Activated CD4-positive, alpha-beta T cell treated with anti-CD3 and anti-CD28 coated beads, Interleukin-2, amount 50 U/mL, for 16 hours (primary cell): Measurements from ENCODE around the gene ZNF367.
"Not testable (repeated sequence)": the region's sequence is repeated elsewhere in the genome, so short reads cannot be mapped to it uniquely, and the experiment has no call there.

ENCODE experiments used
- DNase-seq: peaks from one replicate; pipeline ENCODE4 v3.0.0-alpha.2; 2020

Gene ZNF367

DNA sequence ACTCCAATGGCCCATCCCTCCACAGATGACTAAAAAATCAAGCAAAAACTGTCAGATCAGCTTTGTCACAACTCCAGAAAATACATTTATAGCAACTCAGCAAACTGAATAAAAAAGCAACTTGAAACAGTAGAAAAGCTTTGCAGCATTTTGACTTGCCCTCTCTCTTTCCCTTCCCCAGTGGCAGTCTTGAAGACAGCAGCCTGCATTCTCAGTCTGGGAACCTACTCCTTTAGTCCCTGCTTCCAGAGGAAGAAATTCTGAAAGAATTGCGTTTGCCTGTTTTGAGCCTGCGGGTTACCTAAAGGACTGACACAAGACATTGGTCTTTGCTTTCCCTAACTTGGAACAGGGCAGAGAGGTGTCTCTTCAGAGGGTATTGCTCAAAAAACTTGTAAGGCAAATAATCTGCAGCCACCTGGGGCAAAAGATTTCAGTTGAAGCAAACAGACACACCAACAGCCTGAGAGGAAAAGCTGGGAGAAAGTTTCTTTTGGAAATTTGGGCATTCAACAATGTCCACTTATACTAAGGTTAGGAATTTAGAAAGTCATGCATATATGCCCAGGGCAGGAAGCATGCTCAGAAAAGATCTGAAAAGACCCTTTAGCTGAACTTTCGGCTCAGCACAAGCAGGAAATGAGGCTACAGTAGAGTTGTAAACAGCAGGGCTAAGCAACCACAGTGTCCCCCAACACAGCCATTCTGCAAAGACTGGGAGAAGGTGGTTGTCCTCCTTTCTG is 19.4 kb downstream of the ZNF367 start:
- no peak for DNase-seq

DNA sequence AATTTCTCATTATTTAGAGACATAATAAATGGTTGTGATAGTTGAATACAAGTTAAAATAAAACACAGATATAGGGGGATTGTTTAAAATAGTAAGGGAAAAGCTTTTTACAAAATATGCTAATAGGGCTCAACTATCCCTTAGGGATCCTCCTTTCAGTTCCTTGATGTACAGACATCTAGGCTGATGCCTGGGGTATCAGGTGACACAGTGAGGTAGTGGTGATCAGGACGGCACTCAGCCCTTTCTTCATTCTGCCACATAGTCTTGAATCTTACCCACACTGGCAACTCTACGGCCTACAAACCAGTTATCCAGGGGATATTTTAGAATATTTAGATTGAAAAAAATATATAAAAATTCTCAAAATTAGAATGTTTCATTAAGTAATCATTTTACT is 22.2 kb downstream of the ZNF367 start:
- DNase-seq, result no peak

DNA sequence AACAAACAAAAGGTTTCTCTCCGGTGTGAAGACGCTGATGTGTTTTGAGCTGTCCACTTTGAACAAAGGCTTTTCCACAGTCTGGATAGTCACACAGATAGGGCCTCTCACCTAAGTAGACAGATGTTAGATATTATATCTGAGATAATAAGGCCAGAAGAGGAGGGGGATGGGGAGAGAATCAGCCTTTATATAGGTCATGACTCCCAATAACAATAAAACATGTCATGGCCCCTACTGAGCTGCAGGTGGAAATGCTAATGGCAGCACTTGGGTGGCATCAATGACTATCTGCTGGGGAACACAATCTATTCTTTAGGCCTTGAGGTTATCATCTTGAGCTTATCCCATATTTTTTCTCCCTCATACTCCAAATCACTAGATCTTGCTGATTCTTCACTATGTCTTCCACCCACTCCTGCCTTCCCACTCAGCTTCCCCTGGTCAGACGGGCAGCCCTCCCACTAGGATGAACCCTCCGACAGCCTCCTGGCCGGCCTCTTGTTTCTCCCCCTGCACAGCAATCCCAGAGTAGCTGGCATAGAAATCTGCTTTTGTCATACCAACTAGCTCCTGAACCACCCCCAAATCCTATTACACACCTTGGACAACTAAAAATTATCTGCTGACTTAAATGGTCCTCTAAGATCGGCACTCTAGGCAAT is 23.2 kb downstream of the ZNF367 start:
- no peak for DNase-seq

DNA sequence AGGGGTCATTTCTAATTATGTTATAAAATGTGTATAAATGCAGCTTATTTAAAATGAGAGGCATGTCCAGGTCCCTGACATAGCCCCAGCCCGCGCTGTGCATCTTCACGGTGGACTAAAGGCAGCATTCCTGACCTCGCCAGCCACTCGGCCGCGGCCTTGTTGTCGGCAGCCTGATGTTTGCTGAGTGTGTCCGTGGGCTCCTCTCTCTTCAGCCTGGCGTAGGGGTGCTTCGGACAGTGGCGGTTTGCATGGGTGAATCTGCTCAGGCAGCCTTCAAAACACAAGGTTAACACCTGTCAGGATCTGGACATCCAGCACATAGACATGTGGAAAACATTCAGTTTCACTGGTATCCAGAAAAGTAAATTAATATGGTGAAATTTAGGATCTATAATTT is 25.9 kb downstream of the ZNF367 start:
- DNase-seq, result no peak

DNA sequence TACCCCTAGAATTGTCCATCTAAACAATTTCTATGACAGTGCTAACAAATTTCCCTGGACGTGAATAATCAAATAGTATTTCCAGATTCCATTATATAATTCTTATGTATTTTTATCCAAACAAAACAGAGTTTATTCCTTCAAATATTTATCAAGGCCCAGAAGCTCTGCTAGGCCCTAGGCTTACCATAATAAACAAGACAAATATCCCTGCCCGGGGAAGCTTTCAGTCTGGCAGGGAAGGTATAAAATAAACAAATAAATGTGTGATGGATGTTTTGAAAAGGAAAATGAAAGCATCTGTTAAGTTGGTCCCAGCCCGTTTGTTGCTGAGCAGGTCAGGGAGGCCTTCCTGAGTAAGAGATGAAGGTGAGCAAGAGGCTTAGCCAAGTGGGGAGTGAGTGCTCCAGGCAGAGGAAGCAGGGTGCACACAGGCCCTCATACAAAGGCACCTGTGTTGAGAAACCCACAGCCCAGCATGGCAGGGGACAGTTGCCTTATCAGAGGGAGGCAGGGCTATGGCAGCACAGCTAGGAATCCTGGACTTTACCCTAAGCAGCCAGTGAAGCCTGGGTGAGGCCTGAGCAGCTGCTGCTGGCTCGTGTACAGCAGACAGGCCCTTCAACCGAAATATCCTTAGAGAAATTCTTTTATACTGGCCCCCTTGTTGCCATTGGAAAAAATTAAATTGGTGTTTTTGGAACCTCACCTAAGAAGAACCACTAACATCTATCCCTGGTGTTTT is 27.0 kb downstream of the ZNF367 start:
- no peak for DNase-seq

DNA sequence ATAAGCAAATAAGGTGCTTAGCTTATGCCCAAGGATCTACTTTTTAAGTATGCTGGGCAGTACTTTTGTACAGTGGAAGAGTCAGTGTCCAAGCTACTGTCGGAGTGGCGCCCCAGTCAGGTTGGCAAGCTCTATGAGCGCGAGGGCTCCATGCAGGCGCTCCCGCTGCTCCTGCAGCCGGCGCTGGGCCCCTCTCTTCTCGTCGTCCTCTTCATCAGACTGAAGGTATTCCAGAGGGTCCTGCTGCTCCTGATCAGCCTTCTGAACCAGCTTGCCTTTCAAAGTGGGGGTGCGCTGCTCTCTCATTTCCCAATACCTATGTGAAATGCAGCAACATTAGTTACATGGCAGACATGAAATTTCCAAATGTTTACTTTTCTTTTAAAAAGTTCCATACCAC is 30.0 kb downstream of the ZNF367 start:
- no peak for DNase-seq

DNA sequence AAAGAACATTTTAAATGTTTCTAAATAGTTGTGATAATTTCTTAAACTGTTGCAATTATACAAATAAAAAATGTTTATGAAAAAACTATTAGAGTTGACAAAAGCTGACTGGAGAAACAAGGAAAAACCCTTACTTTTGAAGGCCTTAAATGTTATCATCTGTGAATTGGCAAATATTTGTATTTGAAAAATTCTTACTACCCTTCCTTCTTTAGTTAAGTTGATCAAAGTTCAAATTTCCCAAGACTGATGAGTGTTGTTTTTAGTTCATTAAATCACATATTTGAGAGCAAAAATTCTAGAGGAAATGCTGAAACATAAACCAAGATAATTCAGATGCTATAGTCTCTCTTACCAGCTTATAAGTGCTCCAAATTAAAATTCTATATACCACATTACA is 32.0 kb downstream of the ZNF367 start:
- no peak for DNase-seq

DNA sequence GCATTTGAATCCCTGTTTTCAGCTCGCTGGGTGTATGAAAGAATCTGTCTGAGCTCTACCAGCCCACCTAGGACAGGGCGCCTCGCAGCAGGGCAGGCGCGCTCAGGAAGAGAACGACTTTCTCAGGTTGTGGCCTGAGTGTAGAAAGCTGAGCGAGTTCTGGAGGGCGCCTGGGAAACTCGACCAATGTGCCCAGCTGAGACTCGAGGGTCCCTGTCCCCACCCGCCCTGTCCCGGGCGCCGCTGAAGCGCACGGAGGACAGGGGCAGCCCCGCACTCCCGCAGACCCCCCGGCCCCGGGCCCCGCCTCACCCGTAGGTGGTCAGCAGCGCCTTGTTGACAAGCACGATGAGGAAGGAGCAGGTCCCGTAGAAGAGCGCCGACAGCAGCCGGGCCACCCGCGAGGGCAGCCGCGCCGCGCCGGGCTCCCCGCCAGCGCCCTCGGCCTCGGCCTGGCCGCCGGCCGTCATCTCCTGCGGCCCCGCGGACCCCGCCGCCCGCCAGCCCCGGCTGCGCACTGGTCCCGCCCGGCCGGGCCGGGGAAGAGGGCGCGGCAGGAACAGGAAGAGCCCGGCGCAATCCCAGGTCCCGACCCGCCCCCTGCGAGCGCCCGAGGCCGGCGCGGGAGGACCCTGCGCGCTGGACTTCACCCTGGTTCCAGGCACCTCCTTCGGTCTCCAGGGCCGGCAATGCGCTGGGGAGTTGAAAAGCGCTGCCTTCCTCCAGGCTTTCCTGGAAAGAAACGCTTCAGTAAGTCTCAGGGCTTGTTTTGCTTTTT is 34.8 kb downstream of the ZNF367 start, which contains the start of gene SLC35D2:
Gene SLC35D2 (minus strand): TSS at position 547 of the 778 bp plus-strand sequence. CDS start 77 bp downstream, at position 470.
- DNase-seq, result no peak

DNA sequence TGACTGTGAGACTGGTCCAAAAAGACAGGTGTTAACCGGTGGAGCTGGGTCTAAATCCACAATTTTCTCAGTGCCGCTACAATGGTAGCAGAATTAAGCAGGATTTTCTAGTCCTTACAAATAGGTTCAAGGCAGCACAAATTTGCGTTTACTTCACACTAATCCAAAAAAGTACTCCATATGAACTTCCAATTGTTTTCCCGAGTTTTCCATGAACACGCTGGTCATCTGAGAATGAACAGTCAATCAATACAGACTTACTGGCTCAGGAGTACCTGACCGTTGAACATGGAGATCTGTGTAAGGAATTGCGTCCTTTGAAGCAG is 35.4 kb downstream of the ZNF367 start:
- no peak for DNase-seq

DNA sequence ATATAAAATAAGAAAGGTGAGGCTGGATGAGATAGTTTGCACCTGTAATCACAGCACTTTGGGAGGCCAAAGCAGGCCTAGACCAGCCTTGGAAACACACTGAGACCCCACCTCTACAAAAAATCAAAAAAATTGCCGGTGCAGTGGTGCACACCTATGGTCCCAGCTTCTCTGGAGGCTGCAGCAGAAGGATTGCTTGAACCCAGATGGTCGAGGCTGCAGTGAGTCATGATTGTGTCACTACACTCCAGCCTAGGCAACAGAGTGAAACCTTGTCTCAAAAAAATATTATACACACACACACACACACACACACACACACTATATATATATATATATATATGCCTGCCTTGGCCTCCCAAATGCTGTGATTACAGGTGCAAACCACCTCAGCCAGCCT is 36.0 kb downstream of the ZNF367 start:
- DNase-seq, result no peak

DNA sequence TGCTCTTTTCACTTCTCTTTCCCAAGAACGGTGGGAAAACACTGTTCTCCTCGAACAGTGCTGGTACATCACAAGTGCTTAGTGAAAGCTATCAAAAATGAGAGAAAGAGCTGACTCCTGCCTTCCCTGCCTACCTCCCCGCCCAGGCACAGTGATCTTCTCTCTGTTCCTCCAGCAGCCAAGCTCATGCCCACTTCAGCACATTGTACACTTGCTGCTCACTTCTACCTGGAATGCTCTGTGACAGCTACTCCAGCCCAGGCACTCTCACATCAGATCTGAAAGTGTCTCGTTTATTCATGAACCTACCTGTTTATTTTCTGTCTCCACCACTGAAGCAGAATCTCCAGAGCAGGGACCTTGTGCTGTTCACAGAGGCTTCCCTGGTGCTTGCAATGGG is 36.5 kb downstream of the ZNF367 start:
- DNase-seq, result no peak

DNA sequence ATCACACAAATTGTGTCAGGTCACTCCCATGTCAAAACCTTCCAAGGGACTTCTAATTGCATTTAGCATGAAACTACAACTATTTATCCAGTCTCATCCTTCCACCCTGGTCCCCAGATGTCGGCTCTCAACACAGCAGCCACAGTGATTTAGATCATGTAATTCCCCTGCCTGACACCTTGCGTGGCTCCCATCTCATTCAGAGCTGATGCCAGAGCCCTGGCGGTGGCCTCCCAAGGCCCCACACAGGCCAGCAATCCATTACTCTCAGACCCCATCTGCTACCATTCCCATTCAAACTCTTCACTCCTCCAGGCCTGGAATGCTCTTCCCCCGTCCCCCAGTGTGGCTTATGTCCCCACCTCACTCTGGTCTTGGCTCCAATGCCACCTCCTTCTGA is 37.0 kb downstream of the ZNF367 start:
- no peak for DNase-seq

DNA sequence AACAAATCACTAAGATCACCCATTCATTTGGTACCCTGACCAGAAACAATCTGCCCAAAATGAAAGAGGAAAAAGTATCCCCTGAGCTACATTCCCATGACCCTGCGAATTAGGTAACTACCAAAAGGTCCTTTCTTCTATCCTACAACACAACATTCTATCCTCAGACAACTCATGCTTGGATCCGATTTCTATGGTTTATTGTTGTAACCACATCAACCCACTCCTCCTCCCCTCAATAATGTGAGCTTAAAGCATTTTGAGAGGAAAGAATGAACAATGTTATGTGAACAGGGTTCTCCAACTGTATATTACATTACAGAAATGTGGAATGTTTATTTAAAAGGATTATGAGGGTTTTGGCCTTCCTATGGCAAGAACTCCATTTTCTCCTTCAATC is 38.7 kb downstream of the ZNF367 start:
- DNase-seq, result no peak

DNA sequence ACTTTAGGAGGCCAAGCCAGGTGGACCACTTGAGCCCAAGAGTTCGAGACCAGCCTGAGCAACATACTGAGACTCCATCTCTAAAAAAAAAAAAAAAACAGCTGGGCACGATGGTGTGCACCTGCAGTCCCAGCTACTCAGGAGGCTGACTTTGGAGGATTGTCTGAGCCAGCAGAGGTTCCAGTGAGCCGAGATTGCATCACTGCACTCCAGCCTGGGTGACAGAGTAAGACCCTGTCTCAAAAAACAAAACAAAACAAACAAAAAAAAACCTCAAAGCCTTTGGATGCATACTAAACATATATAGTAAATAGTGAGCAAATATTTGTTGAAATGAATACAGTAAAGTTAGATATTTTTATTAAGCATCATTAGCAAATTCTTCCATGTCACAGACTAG is 40.0 kb downstream of the ZNF367 start:
- no peak for DNase-seq

DNA sequence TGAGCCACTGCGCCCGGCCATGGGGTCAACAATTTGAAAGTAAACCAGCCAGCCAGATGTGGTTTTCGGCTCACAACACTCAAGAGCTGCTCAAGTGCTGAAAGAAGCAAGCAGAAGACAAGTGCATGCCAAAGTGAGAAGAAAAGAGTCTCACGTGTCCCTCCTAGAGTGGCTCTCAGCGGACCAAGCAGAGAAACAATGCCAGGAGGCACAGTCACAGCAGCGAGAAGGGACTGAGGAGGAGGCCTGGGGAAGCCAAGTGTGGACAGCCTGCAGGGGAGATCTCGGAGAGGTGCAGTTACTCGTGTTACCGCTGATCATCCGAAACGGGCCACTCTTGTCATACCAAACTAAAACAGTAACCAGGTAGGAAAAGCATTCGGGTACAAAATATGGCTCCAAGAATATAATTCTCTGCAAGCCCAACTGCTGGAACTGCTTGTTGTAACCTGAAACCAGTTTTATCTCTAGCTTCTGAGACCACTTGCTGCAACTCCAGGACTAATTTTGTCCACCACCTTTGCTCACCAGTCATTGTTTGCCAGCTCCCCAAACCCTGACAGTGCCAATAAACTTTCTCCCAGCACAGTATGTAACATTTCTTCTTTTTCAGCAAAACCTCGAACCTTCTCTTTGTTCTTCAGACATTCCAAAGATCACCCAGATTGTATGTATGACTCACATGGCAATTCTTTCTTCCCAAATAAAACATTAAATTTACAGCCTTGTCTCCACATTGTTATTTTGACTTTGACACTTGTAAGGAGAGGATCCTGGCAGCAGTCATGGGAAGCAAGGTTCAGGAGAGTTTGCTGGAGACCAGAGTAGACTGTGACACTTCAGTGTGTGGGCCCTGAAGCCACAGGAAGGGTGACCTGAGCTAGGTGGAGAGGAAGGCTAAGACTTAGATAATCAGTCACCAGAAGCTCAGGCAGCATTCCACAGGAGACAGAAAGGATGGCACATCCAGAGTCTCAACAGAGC is 41.0 kb downstream of the ZNF367 start:
- no peak for DNase-seq

DNA sequence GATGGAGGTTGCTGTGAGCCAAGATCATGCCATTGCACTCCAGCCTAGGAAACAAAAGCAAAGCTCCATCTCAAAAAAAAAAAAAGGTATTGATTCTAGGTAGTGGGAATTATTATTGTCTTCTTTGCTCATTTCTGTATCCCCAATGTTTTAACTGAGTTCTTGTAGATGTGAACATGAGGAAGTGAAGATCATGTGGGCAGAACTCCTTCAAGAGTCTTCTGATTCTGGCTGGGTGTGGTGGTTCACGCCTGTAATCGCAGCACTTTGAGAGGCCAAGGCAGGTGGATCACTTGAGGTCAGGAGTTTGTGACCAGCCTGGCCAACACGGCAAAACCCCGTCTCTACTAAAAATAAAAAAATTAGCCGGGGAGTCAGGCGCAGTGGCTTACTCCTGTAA is 42.7 kb downstream of the ZNF367 start:
- not testable (repeated sequence) for DNase-seq

DNA sequence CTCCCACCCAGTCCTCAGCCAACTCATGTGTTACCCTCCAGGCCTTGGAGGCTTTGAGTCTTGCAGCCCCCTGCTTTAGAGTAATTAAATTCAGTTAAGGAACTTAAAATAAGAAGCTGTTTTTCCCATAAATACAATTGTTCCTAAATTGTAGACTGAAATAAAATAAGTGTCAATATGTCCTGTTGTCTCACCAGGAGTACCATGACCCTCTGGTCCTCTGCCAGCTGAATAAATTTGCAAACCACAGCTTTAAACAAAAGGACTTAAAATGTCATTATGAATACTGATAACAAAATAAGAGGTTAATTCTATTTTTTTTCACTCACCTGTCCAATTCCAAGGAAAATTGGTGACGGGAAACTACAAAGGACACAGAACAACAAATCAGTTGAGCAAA is 50.2 kb downstream of the ZNF367 start:
- DNase-seq, result no peak

DNA sequence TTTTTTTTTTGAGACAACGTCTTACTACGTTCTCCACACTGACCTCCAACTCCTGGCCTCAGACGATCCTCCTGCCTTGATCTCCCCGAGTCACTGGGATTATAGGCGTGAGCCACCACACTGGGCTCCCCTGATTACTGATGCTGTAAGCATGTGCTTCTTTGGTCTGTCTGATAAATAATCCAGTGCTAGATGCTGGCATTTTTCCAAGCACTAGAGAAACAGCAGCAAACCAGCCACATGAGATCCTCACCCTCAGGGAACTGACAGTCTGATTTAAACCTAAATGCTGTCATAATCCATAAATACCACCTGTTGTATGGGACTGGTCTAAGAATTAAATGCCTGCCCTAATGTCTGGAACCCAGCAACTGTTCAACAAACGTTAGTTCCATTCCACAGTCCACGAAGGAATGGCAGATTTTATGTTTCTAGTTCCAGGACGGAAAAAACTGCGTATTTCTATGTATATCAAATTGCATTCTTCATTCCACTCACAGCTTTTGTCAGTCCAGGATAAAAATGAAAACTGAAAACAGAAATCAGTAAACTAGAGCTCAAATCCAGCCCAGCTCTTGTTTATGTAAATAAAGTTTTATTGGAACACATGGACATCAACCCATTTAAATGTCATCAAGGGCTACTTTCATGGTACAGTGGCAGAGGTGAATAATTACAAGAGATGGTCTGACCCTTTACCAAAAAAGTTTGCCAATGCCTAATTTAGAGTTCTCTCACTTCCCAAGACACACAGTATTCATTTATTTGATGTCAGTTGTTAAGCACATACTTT is 54.8 kb downstream of the ZNF367 start:
- no peak for DNase-seq

DNA sequence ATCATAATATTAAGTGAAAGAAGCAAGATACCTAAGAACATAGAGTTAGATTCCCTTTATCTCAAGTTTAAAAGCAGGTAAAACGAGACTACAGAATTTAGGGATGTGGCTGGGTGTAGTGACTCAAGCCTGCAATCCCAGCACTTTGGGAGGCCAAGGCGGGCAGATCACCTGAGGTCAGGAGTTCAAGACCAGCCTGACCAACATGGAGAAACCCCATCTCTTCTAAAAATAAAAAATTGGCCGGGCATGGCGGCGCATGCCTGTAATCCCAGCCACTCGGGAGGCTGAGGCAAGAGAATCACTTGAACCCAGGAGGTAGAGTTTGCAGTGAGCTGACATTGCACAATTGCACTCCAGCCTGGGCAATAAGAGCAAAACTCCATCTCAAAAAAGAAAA is 56.1 kb downstream of the ZNF367 start:
- DNase-seq, result not testable (repeated sequence)

DNA sequence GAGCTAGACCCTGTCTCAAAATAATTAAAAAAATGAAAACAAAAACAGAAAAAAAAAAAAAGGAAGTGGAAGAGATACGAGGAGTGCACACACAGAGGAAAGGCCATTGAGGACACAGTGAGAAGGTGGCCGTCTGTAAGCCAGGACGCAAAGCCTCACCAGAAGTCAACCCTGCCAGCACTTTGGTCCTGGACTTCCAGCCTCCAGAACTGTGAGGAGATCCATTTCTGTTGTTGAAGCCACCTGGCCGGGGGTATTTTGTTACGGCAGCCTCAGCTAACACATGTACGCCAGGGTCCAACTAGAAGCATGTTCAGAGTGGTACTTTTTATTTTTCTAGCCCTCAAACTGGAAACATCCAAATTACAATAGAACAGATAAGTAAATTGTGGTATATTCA is 56.5 kb downstream of the ZNF367 start:
- DNase-seq, result no peak

DNA sequence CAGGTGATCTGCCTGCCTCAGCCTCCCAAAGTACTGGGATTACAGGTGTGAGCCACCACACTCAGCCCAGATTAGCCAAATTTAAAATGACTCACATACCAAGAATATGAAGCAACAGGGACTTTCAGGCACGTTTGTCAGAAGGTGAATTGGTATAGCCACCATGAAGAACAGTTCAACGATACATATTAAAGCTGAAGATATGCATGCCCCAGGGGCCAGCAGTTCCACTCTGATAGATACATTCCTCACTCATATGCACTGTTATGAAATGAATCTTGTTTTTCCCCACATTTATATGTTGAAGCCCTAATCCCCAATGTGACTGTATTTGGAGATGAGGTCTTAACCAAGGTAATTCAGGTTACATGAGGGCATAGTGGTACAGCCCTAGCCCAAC is 57.2 kb downstream of the ZNF367 start:
- no peak for DNase-seq
